GM23338 (cell line): ENCODE data around the gene HINT2. TPM values are rescaled to one million over a fixed set of nuclear protein-coding genes. Genes with fewer than 3 reads are reported as not detected.

ENCODE experiments used
- ATAC-seq: fragments of 200-7000 bp; cut with Tn5 transposase; 3 replicates; pipeline ENCODE4 v1.9.1; 2020
- DNase-seq: peaks from one replicate; pipeline ENCODE4 v3.0.0-alpha.2; 2015; ENCODE audit warnings: low spot score
- H2AFZ ChIP-seq: fragments of 200-600 bp; sonication (generic); 2 replicates; pipeline ENCODE4 v1.8.0; 2016; ENCODE audit warnings: antibody characterized with exemption, mild to moderate bottlenecking, moderate library complexity
- H3F3A ChIP-seq: fragments of 200-600 bp; sonication (generic); replicated peaks from 2 replicates; pipeline ENCODE4 v1.8.0; 2017; ENCODE audit warnings: antibody characterized with exemption, mixed run types, low read depth
- H3K27ac ChIP-seq: fragments of 200-600 bp; sonication (generic); 2 replicates; pipeline ENCODE4 v1.6.1; 2016; ENCODE audit warnings: low read depth
- H3K27me3 ChIP-seq: fragments of 200-600 bp; sonication (generic); 2 replicates; pipeline ENCODE4 v1.8.0; 2016; ENCODE audit warnings: mild to moderate bottlenecking, mixed run types, moderate library complexity; ENCODE audit not compliant: insufficient read depth
- H3K36me3 ChIP-seq: fragments of 200-600 bp; sonication (generic); 2 replicates; pipeline ENCODE4 v1.8.0; 2016; ENCODE audit warnings: mild to moderate bottlenecking; ENCODE audit not compliant: insufficient read depth
- H3K4me1 ChIP-seq: fragments of 200-600 bp; sonication (generic); 2 replicates; pipeline ENCODE4 v1.8.0; 2016; ENCODE audit warnings: mild to moderate bottlenecking, moderate library complexity; ENCODE audit not compliant: insufficient read depth
- H3K4me2 ChIP-seq: fragments of 200-600 bp; sonication (generic); 2 replicates; pipeline ENCODE4 v1.7.1; 2017; ENCODE audit warnings: mixed run types
- H3K4me3 ChIP-seq: fragments of 200-600 bp; sonication (generic); 2 replicates; pipeline ENCODE4 v1.6.1; 2016; ENCODE audit warnings: mixed run types
- H3K79me2 ChIP-seq: fragments of 200-600 bp; sonication (generic); replicated peaks from 2 replicates; pipeline ENCODE4 v1.8.0; 2017; ENCODE audit warnings: mild to moderate bottlenecking; ENCODE audit not compliant: insufficient read depth
- H3K9me2 ChIP-seq: fragments of 200-600 bp; sonication (generic); 2 replicates; pipeline ENCODE4 v1.8.0; 2017; ENCODE audit not compliant: insufficient read depth
- H4K20me1 ChIP-seq: fragments of 200-600 bp; sonication (generic); replicated peaks from 2 replicates; pipeline ENCODE4 v1.8.0; 2017; ENCODE audit warnings: mild to moderate bottlenecking; ENCODE audit not compliant: insufficient read depth
- H3K27ac Mint-ChIP-seq: 2 replicates; pipeline ENCODE4 v1.8.0; 2020; ENCODE audit warnings: inconsistent platforms, mild to moderate bottlenecking, moderate library complexity, mixed read lengths
- H3K27me3 Mint-ChIP-seq: 3 replicates; pipeline ENCODE4 v1.8.0; 2022; ENCODE audit warnings: low read depth, mild to moderate bottlenecking, moderate library complexity, mixed read lengths, inconsistent platforms; ENCODE audit not compliant: insufficient read depth, poor library complexity
- H3K36me3 Mint-ChIP-seq: 3 replicates; pipeline ENCODE4 v1.8.0; 2021; ENCODE audit warnings: low read depth, mild to moderate bottlenecking, inconsistent platforms, moderate library complexity, mixed read lengths
- H3K4me1 Mint-ChIP-seq: 3 replicates; pipeline ENCODE4 v1.8.0; 2020; ENCODE audit warnings: mild to moderate bottlenecking, inconsistent platforms, mixed read lengths
- H3K4me3 Mint-ChIP-seq: 3 replicates; pipeline ENCODE4 v1.8.0; 2021; ENCODE audit warnings: moderate library complexity, mild to moderate bottlenecking, inconsistent platforms, mixed read lengths
- H3K9me3 Mint-ChIP-seq: 3 replicates; pipeline ENCODE4 v1.8.0; 2020; ENCODE audit warnings: moderate library complexity, mild to moderate bottlenecking, inconsistent platforms, mixed read lengths
- CREB1 ChIP-seq: fragments of 250-450 bp; sonication (Bioruptor Pico); IDR thresholded peaks from 2 replicates; pipeline ENCODE4 v1.5.0; 2020; ENCODE audit warnings: low read depth, mild to moderate bottlenecking, moderate library complexity
- EZH2phosphoT487 ChIP-seq: fragments of 200-600 bp; sonication (generic); IDR thresholded peaks from one replicate; pipeline ENCODE4 v1.8.1; 2018; ENCODE audit warnings: antibody characterized with exemption; ENCODE audit not compliant: unreplicated experiment
- NANOG ChIP-seq: IDR thresholded peaks from 2 replicates; pipeline ENCODE4 v1.6.1; 2016; ENCODE audit warnings: antibody characterized with exemption, borderline replicate concordance
- POLR2AphosphoS5 ChIP-seq: IDR thresholded peaks from 2 replicates; pipeline ENCODE4 v1.6.1; 2016; ENCODE audit warnings: antibody characterized with exemption, low read depth
- ZNF114 ChIP-seq: fragments of 250-450 bp; sonication (Bioruptor Pico); IDR thresholded peaks from 2 replicates; pipeline ENCODE4 v1.5.0; 2020; ENCODE audit warnings: mild to moderate bottlenecking, moderate library complexity
- ZNF331 ChIP-seq: fragments of 250-450 bp; sonication (Bioruptor Pico); IDR thresholded peaks from 2 replicates; pipeline ENCODE4 v1.5.0; 2020; ENCODE audit warnings: low read depth, mild to moderate bottlenecking, moderate library complexity
- polyA plus RNA-seq: library from polyadenylated mRNA; unstranded; fragments of >200 nt; fragmentation: Nextera tagmentation; extraction: Ambion mirVana; gene quantifications from 2 replicates; pipeline ENCODE4 v1.2.1, GENCODE V29; 2016
- total RNA-seq: library from RNA; depleted of rRNA; stranded (reverse); fragments of >200 nt; shearing (Covaris generic); gene quantifications from 2 replicates; pipeline ENCODE4 v1.2.3, GENCODE V29; 2014
- TF ChIP-seq, protein P1 (sequence below): IDR thresholded peaks from 2 replicates; pipeline ENCODE4 v1.6.1; 2016; ENCODE audit warnings: antibody characterized with exemption
- TF ChIP-seq, protein P2 (sequence below): fragments of 250-450 bp; sonication (Bioruptor Pico); IDR thresholded peaks from 2 replicates; pipeline ENCODE4 v1.5.0; 2020; ENCODE audit warnings: mild to moderate bottlenecking, moderate library complexity

The HINT2 gene
- total and polyA plus RNA-seq, 2 experiments from 2014 or later = 20.9 to 69.9 TPM

DNA sequence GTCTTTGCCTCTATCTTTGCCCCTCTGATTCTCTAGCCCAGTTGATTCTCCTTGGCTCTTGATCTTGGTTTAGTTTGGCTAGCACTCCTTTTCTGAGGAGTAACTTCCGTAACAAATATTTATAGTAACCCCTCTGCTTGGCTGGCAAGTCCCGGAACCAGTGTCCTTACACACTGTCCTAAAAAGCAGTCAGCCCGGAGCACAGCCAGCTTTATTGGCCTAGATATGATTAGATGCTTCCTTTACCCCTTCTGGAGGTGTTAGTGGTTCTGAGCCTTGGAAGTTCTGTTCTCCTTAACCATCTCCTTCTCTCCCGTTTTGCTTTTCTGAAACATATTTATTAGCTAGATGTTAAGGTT is 43.8 kb downstream of the HINT2 start:
- Mint-ChIP-seq H3K27ac (no peak overlapping the region), H3K4me1 (peaks cover 14% of the 10 kb centered on the region), H3K9me3 (no peaks in the 10 kb centered on the region), H3K27me3 (no peaks in the 10 kb centered on the region), H3K36me3 (no peaks in the 10 kb centered on the region), H3K4me3 (no peak overlapping the region)
- TF ChIP-seq ZNF331 (CRISPR knock-in tag) (no peak), CREB1 (CRISPR knock-in tag) (no peak), EZH2phosphoT487 (no peak), ZNF114 (CRISPR knock-in tag) (no peak), NANOG (no peak), POLR2AphosphoS5 (no peak)
- TF ChIP-seq, protein P1, sequence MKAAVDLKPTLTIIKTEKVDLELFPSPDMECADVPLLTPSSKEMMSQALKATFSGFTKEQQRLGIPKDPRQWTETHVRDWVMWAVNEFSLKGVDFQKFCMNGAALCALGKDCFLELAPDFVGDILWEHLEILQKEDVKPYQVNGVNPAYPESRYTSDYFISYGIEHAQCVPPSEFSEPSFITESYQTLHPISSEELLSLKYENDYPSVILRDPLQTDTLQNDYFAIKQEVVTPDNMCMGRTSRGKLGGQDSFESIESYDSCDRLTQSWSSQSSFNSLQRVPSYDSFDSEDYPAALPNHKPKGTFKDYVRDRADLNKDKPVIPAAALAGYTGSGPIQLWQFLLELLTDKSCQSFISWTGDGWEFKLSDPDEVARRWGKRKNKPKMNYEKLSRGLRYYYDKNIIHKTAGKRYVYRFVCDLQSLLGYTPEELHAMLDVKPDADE = no peak
- TF ChIP-seq, protein P2, sequence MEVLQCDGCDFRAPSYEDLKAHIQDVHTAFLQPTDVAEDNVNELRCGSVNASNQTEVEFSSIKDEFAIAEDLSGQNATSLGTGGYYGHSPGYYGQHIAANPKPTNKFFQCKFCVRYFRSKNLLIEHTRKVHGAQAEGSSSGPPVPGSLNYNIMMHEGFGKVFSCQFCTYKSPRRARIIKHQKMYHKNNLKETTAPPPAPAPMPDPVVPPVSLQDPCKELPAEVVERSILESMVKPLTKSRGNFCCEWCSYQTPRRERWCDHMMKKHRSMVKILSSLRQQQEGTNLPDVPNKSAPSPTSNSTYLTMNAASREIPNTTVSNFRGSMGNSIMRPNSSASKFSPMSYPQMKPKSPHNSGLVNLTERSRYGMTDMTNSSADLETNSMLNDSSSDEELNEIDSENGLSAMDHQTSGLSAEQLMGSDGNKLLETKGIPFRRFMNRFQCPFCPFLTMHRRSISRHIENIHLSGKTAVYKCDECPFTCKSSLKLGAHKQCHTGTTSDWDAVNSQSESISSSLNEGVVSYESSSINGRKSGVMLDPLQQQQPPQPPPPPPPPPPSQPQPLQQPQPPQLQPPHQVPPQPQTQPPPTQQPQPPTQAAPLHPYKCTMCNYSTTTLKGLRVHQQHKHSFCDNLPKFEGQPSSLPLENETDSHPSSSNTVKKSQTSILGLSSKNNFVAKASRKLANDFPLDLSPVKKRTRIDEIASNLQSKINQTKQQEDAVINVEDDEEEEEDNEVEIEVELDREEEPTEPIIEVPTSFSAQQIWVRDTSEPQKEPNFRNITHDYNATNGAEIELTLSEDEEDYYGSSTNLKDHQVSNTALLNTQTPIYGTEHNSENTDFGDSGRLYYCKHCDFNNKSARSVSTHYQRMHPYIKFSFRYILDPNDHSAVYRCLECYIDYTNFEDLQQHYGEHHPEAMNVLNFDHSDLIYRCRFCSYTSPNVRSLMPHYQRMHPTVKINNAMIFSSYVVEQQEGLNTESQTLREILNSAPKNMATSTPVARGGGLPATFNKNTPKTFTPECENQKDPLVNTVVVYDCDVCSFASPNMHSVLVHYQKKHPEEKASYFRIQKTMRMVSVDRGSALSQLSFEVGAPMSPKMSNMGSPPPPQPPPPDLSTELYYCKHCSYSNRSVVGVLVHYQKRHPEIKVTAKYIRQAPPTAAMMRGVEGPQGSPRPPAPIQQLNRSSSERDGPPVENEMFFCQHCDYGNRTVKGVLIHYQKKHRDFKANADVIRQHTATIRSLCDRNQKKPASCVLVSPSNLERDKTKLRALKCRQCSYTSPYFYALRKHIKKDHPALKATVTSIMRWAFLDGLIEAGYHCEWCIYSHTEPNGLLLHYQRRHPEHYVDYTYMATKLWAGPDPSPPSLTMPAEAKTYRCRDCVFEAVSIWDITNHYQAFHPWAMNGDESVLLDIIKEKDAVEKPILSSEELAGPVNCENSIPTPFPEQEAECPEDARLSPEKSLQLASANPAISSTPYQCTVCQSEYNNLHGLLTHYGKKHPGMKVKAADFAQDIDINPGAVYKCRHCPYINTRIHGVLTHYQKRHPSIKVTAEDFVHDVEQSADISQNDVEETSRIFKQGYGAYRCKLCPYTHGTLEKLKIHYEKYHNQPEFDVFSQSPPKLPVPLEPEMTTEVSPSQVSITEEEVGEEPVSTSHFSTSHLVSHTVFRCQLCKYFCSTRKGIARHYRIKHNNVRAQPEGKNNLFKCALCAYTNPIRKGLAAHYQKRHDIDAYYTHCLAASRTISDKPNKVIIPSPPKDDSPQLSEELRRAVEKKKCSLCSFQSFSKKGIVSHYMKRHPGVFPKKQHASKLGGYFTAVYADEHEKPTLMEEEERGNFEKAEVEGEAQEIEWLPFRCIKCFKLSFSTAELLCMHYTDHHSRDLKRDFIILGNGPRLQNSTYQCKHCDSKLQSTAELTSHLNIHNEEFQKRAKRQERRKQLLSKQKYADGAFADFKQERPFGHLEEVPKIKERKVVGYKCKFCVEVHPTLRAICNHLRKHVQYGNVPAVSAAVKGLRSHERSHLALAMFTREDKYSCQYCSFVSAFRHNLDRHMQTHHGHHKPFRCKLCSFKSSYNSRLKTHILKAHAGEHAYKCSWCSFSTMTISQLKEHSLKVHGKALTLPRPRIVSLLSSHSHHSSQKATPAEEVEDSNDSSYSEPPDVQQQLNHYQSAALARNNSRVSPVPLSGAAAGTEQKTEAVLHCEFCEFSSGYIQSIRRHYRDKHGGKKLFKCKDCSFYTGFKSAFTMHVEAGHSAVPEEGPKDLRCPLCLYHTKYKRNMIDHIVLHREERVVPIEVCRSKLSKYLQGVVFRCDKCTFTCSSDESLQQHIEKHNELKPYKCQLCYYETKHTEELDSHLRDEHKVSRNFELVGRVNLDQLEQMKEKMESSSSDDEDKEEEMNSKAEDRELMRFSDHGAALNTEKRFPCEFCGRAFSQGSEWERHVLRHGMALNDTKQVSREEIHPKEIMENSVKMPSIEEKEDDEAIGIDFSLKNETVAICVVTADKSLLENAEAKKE (CRISPR knock-in tag) = no peak
- Histone ChIP-seq H4K20me1 (peaks cover 3% of the 10 kb centered on the region; the same call in 1 of the 2 replicates), H3K4me2 (no peak overlapping the region), H3K4me1 (peaks cover 13% of the 10 kb centered on the region), H3K36me3 (no peaks in the 10 kb centered on the region), H3K4me3 (no peak overlapping the region), H3K79me2 (peaks cover 7% of the 10 kb centered on the region; the same call in 1 of the 2 replicates), H3K9me2 (no peaks in the 10 kb centered on the region), H2AFZ (no peak overlapping the region), H3K27me3 (no peaks in the 10 kb centered on the region), H3K27ac (no peak overlapping the region), H3F3A (0 out of 2 replicates have a peak, but pooled peaks cover 4% of the 10 kb centered on the region)
- DNase-seq (no peak), ATAC-seq (no peak)
